ENCODE data around the gene NDST1.

DNA sequence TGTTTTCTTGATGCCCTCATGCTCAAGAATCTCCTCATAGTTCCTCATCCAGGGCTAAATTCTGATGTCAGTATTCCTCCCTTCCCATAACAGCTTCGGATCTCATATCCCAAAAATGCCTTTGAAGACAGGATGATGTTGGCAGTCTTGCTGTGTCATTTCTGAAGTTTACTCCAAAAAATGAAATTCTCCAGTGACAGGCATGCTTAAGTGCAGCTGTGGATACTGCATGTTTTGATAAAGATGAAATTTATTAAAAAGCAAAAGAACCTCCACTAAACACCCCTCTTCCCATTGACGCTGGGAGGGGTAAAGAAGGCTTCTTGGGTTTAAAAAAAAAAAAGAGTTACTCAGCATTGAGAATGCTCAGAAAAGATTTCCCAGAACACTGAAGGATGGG, 43.1 kb downstream of the NDST1 start:
- TF ChIP-seq, protein P1, sequence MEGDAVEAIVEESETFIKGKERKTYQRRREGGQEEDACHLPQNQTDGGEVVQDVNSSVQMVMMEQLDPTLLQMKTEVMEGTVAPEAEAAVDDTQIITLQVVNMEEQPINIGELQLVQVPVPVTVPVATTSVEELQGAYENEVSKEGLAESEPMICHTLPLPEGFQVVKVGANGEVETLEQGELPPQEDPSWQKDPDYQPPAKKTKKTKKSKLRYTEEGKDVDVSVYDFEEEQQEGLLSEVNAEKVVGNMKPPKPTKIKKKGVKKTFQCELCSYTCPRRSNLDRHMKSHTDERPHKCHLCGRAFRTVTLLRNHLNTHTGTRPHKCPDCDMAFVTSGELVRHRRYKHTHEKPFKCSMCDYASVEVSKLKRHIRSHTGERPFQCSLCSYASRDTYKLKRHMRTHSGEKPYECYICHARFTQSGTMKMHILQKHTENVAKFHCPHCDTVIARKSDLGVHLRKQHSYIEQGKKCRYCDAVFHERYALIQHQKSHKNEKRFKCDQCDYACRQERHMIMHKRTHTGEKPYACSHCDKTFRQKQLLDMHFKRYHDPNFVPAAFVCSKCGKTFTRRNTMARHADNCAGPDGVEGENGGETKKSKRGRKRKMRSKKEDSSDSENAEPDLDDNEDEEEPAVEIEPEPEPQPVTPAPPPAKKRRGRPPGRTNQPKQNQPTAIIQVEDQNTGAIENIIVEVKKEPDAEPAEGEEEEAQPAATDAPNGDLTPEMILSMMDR (IDR thresholded peaks at IDR 0.05; ENCODE audit: low read length) = no peak
- no peak for TF ChIP-seq EZH2 (IDR thresholded peaks at IDR 0.05; ENCODE audit: borderline replicate concordance, low read length)
